Bronchial epithelial cell (primary cell): Measurements from ENCODE around the gene SEMA3C. TPM values are rescaled to one million over a fixed set of nuclear protein-coding genes. Genes with fewer than 3 reads are reported as not detected.

Experiments
- DNase-seq: peaks from one replicate; pipeline ENCODE4 v3.0.0-alpha.2; 2010; ENCODE audit warnings: low read depth
- FAIRE-seq: peaks from 2 replicates; lab custom pipeline; 2011; peaks lifted over from hg19 to GRCh38; lab: Jason Lieb, UNC
- H3K27me3 ChIP-seq: 2 replicates; pipeline ENCODE4 v1.5.1; 2011; ENCODE audit warnings: low read length; ENCODE audit not compliant: control insufficient read depth, insufficient read depth
- H3K36me3 ChIP-seq: 2 replicates; pipeline ENCODE4 v1.5.1; 2011; ENCODE audit warnings: low read length; ENCODE audit not compliant: control insufficient read depth, insufficient read depth
- H3K4me3 ChIP-seq: 2 replicates; pipeline ENCODE4 v1.5.1; 2011; ENCODE audit warnings: mild to moderate bottlenecking, low read depth, low read length, control low read depth
- total RNA-seq: library from RNA; depleted of rRNA; stranded (reverse); fragments of >200 nt; gene quantifications from 2 replicates; pipeline ENCODE4 v1.2.1, GENCODE V29; 2014
- TF ChIP-seq, protein P1 (sequence below): IDR thresholded peaks from 2 replicates; pipeline ENCODE4 v1.5.1; 2011; ENCODE audit warnings: mild to moderate bottlenecking, moderate library complexity, low read length, control low read depth, inconsistent platforms; ENCODE audit not compliant: insufficient read depth, severe bottlenecking

SEMA3C gene
- total RNA-seq, 1 donor from 2014 or later = 178 TPM

DNA sequence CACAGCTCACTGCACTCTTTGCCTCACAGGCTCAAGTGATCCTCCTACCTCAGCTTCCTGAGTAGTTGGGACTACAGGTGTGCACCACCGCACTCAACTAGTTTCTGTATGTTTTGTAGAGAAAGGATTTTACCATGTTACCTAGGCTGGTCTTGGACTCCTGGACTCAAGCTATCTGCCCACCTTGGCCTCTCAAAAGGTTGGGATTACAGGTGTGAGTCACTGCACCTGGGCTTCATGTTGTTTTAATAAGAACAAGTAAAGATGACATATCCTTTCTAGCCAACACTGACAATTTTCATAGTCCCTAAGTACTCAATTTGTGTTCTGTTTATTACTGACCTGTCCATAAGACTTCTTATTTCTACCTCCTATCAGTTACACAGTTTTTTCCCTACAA lies 16.8 kb downstream of the SEMA3C start:
- Histone ChIP-seq H3K36me3 (peaks cover 6% of the 10 kb centered on the region), H3K27me3 (no peaks in the 10 kb centered on the region), H3K4me3 (no peak overlapping the region)
- DNase-seq = peak; percentile 52
- no peak for FAIRE-seq
- TF ChIP-seq, protein P1, sequence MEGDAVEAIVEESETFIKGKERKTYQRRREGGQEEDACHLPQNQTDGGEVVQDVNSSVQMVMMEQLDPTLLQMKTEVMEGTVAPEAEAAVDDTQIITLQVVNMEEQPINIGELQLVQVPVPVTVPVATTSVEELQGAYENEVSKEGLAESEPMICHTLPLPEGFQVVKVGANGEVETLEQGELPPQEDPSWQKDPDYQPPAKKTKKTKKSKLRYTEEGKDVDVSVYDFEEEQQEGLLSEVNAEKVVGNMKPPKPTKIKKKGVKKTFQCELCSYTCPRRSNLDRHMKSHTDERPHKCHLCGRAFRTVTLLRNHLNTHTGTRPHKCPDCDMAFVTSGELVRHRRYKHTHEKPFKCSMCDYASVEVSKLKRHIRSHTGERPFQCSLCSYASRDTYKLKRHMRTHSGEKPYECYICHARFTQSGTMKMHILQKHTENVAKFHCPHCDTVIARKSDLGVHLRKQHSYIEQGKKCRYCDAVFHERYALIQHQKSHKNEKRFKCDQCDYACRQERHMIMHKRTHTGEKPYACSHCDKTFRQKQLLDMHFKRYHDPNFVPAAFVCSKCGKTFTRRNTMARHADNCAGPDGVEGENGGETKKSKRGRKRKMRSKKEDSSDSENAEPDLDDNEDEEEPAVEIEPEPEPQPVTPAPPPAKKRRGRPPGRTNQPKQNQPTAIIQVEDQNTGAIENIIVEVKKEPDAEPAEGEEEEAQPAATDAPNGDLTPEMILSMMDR = no peak

DNA sequence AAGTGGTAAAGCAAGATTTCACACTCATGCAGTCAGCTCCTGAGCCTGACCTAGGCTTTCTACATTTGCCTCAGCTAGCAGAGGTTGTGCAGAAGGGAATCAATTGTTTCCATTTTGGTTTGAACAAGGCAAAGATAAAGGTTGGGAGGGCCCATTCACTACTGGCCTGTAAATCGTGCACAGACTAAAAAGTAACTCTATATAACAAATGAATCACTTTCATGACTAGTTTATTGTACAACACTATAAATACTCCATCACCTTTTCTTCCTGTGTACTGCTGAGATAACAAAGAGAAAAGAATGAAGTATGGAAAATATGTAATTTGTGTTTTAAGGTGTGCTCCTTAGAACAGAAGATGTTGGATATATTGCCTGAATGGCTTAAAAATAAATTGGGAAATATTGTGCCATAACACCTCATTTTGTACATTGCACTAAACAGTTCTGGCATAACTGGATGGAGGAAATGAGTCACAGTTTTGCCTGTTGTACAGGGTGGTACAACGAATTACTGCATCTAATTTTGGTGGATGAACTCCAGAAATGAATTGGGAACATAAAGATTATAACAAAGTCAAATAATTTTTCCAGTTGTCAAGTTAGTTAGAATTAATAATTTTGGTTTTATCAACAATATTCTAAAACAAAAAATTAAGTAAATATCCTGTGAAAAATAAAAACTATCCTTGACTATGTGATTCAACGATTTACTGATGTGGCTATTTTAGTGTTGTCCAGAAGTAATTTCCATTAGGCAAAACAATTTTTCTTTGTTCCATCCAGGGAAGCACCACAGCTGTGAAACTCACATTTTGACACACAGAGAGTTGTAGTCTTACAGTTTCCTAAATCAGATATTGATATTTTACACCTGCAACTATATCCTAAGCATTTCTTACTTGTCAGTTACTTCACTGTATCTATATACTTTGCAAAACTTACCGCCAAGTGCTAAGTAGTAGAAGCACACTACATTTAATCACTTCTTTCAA lies 18.0 kb downstream of the SEMA3C start:
- TF ChIP-seq, protein P1 = no peak
- FAIRE-seq (no peak), DNase-seq (peak; percentile 77)
- no peaks in the 10 kb centered on the region for H3K27me3 ChIP-seq
- no peak overlapping the region for H3K4me3 ChIP-seq
- H3K36me3 ChIP-seq = peaks cover 11% of the 10 kb centered on the region

GRCh38 chr7:80896906-80897598 lies 21.8 kb downstream of the SEMA3C start:
- TF ChIP-seq, protein P1 = no peak
- no peak for DNase-seq
- H3K4me3 ChIP-seq = no peak overlapping the region
- no peak for FAIRE-seq
- peaks cover 8% of the 10 kb centered on the region for H3K36me3 ChIP-seq
- no peaks in the 10 kb centered on the region for H3K27me3 ChIP-seq

DNA sequence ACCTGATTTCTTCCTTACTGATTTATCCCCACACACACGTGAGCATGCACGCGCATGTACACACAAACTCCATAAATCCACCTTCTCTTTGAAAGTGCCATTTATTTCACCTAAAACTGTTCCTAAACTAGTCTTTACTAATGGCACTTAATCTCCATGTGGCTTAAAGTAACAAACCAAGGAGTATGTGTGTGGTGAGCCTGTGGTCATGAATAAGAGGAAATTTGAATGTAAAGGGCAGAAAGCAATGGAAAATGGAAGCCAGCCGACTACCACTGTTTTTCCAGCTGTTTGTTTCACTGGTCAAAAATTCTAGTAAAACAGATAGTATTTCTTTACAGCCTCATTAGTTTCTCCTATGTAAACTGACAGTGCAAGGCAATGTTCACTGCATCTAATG lies 23.8 kb downstream of the SEMA3C start:
- DNase-seq (no peak), FAIRE-seq (no peak)
- peaks cover 6% of the 10 kb centered on the region for H3K36me3 ChIP-seq
- H3K27me3 ChIP-seq = no peaks in the 10 kb centered on the region
- TF ChIP-seq, protein P1 = no peak
- no peak overlapping the region for H3K4me3 ChIP-seq

DNA sequence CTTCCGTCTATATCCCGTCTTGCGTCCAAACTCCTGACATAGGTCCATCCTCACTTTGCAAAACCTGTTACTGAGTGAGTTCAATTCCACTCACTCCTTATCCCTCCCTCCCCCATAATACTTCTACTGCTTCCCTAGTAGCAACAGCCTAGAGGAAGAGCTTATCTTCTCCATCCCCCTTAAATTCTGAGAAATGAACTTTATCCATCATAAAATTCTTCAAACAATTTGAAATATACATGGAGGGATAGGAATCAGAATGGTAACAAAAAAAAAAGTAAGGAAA lies 27.6 kb downstream of the SEMA3C start:
- DNase-seq = no peak
- FAIRE-seq = no peak
- Histone ChIP-seq H3K36me3 (peaks cover 1% of the 10 kb centered on the region), H3K4me3 (no peak overlapping the region), H3K27me3 (no peaks in the 10 kb centered on the region)
- TF ChIP-seq, protein P1 = no peak
